ENCODE measurements around the gene SIRPB2. TPM values are rescaled to one million over a fixed set of nuclear protein-coding genes. Genes with fewer than 3 reads are reported as not detected.

SIRPB2 gene
- not detected for polyA plus RNA-seq (2013, experiment 1 of 2)
- polyA plus RNA-seq (2013, experiment 2 of 2) = not detected

- no peak within 1 kb of the TSS for H3K9ac ChIP-seq (ENCODE audit: low read depth, low read length, poor library complexity)
- H3K79me1 ChIP-seq (ENCODE audit: low read depth, low read length) = no peaks in the 10 kb centered on the region
- H3K36me3 ChIP-seq (replicated peaks in 1 of 2; ENCODE audit: control insufficient read depth in 2 of 2, insufficient read depth in 2 of 2, low read length in 2 of 2) = no peaks in the 10 kb centered on the region
- no peak within 1 kb of the TSS for H4K91ac ChIP-seq (ENCODE audit: low read depth, low read length, poor library complexity)
- WGBS, 2 donors (ENCODE audit: extremely low coverage in 2 of 2, insufficient read length in 2 of 2, insufficient replicate concordance in 1 of 2) = no CpG with 5 or more reads among the region's 11 CpGs
- no peak within 1 kb of the TSS for H3K27ac ChIP-seq (replicated peaks; ENCODE audit: low read length)
- peaks cover 0 to 2% of the 10 kb centered on the region in 2 donors for H3K9me3 ChIP-seq (replicated peaks in 1 of 2; ENCODE audit: control insufficient read depth in 2 of 2, insufficient read depth in 1 of 2, low read depth in 1 of 2, low read length in 2 of 2)
- DNase-seq (ENCODE audit: low spot score) = no peak
- no peak within 1 kb of the TSS for H3K4me2 ChIP-seq (ENCODE audit: insufficient read depth, low read length, poor library complexity, severe bottlenecking)
- no peak within 1 kb of the TSS for H2BK15ac ChIP-seq (ENCODE audit: low read length)
- H3K4me3 ChIP-seq (ENCODE audit: low read length in 2 of 2) = no peak within 1 kb of the TSS
- H3K23ac ChIP-seq (ENCODE audit: low read depth, low read length, poor library complexity) = no peak within 1 kb of the TSS
- peak within 1 kb of the TSS; percentile 22 for H3K18ac ChIP-seq (ENCODE audit: low read length)
- H4K8ac ChIP-seq (ENCODE audit: low read depth, low read length) = peak within 1 kb of the TSS; percentile 23
- H2BK5ac ChIP-seq (ENCODE audit: low read length) = no peak within 1 kb of the TSS
- no peak within 1 kb of the TSS for H2BK120ac ChIP-seq (ENCODE audit: low read depth, low read length)
- H3K14ac ChIP-seq (ENCODE audit: low read length) = no peak within 1 kb of the TSS
- no peak within 1 kb of the TSS for H2BK12ac ChIP-seq (ENCODE audit: low read length)
- H3K4ac ChIP-seq (ENCODE audit: low read length) = no peak within 1 kb of the TSS
- H2AFZ ChIP-seq (ENCODE audit: low read length) = no peak within 1 kb of the TSS
- peak within 1 kb of the TSS; percentile 70 for H2AK5ac ChIP-seq (ENCODE audit: low read depth, low read length)
- peaks cover 0 to 30% (median 0%) of the 10 kb centered on the region in 3 experiments for H3K27me3 ChIP-seq (ENCODE audit: control insufficient read depth in 3 of 3, insufficient read depth in 3 of 3, low read depth in 1 of 3, low read length in 3 of 3)
- H3K4me1 ChIP-seq (ENCODE audit: control insufficient read depth in 2 of 2, insufficient read depth in 1 of 2, low read depth in 1 of 2, low read length in 2 of 2) = no peaks in the 10 kb centered on the region
Measured at GRCh38 chr20:1491281-1491840, at the start of gene SIRPB2. Gene SIRPB2, minus strand, starts transcription at chr20:1491420. Its CDS starts 61 bp downstream, at chr20:1491359.

- DNase-seq (ENCODE audit: low spot score) = no peak
- no peak overlapping the region for H4K8ac ChIP-seq (ENCODE audit: low read depth, low read length)
- H2AFZ ChIP-seq (ENCODE audit: low read length) = no peak overlapping the region
- peaks cover 0 to 4% (median 0%) of the 10 kb centered on the region in 3 experiments for H3K27me3 ChIP-seq (ENCODE audit: control insufficient read depth in 3 of 3, insufficient read depth in 3 of 3, low read depth in 1 of 3, low read length in 3 of 3)
- H3K14ac ChIP-seq (ENCODE audit: low read length) = no peak overlapping the region
- H2BK12ac ChIP-seq (ENCODE audit: low read length) = no peak overlapping the region
- no peak overlapping the region for H2BK5ac ChIP-seq (ENCODE audit: low read length)
- H3K27ac ChIP-seq (replicated peaks; ENCODE audit: low read length) = no peak overlapping the region
- no peaks in the 10 kb centered on the region for H3K4me1 ChIP-seq (ENCODE audit: control insufficient read depth in 2 of 2, insufficient read depth in 1 of 2, low read depth in 1 of 2, low read length in 2 of 2)
- H2AK5ac ChIP-seq (ENCODE audit: low read depth, low read length) = no peak overlapping the region
- H3K4ac ChIP-seq (ENCODE audit: low read length) = no peak overlapping the region
- no peak overlapping the region for H3K4me2 ChIP-seq (ENCODE audit: insufficient read depth, low read length, poor library complexity, severe bottlenecking)
- no peak overlapping the region for H3K9ac ChIP-seq (ENCODE audit: low read depth, low read length, poor library complexity)
- H3K9me3 ChIP-seq (replicated peaks in 1 of 2; ENCODE audit: control insufficient read depth in 2 of 2, insufficient read depth in 1 of 2, low read depth in 1 of 2, low read length in 2 of 2) = no peaks in the 10 kb centered on the region
- H3K23ac ChIP-seq (ENCODE audit: low read depth, low read length, poor library complexity) = no peak overlapping the region
- no peak overlapping the region for H2BK15ac ChIP-seq (ENCODE audit: low read length)
- H3K36me3 ChIP-seq (replicated peaks in 1 of 2; ENCODE audit: control insufficient read depth in 2 of 2, insufficient read depth in 2 of 2, low read length in 2 of 2) = no peaks in the 10 kb centered on the region
- no CpG with 5 or more reads among the region's 1 CpG for WGBS, 2 donors (ENCODE audit: extremely low coverage in 2 of 2, insufficient read length in 2 of 2, insufficient replicate concordance in 1 of 2)
- H4K91ac ChIP-seq (ENCODE audit: low read depth, low read length, poor library complexity) = no peak overlapping the region
- no peak overlapping the region for H3K18ac ChIP-seq (ENCODE audit: low read length)
- no peaks in the 10 kb centered on the region for H3K79me1 ChIP-seq (ENCODE audit: low read depth, low read length)
- no peak overlapping the region for H3K4me3 ChIP-seq (ENCODE audit: low read length in 2 of 2)
- H2BK120ac ChIP-seq (ENCODE audit: low read depth, low read length) = no peak overlapping the region
Measured at GRCh38 chr20:1539816-1540419, 48.7 kb upstream of the SIRPB2 start.

DNA sequence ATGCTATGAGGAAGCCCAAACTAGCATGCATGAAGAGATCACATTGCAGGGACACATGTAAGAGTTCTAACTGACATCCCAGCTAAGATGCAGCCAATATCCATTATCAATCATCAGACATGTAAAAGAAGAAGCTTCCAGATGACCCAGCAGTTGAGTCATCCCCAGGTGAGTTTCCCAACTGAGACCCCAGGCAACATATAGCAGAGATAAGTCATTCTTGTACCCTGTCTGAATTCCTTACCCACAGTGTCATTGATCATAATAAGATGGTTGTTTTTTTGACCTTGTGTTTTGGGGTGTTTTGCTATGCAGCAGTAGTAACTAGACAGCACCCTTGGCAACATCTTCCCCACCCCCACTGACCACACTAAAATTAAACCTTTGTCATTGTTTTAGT, 47.4 kb upstream of the SIRPB2 start:
- Histone ChIP-seq H3K79me1 (ENCODE audit: low read depth, low read length) (no peaks in the 10 kb centered on the region), H4K8ac (ENCODE audit: low read depth, low read length) (no peak overlapping the region), H3K4me1 (ENCODE audit: control insufficient read depth in 2 of 2, insufficient read depth in 1 of 2, low read depth in 1 of 2, low read length in 2 of 2) (no peaks in the 10 kb centered on the region), H2BK12ac (ENCODE audit: low read length) (no peak overlapping the region), H3K36me3 (replicated peaks in 1 of 2; ENCODE audit: control insufficient read depth in 2 of 2, insufficient read depth in 2 of 2, low read length in 2 of 2) (no peaks in the 10 kb centered on the region), H3K4ac (ENCODE audit: low read length) (no peak overlapping the region), H3K9me3 (replicated peaks in 1 of 2; ENCODE audit: control insufficient read depth in 2 of 2, insufficient read depth in 1 of 2, low read depth in 1 of 2, low read length in 2 of 2) (no peaks in the 10 kb centered on the region), H3K9ac (ENCODE audit: low read depth, low read length, poor library complexity) (no peak overlapping the region), H3K27ac (replicated peaks; ENCODE audit: low read length) (no peak overlapping the region), H2AK5ac (ENCODE audit: low read depth, low read length) (no peak overlapping the region), H2BK15ac (ENCODE audit: low read length) (no peak overlapping the region), H2BK120ac (ENCODE audit: low read depth, low read length) (no peak overlapping the region), H3K18ac (ENCODE audit: low read length) (no peak overlapping the region), H3K14ac (ENCODE audit: low read length) (no peak overlapping the region), H4K91ac (ENCODE audit: low read depth, low read length, poor library complexity) (no peak overlapping the region), H2BK5ac (ENCODE audit: low read length) (no peak overlapping the region), H3K27me3 (ENCODE audit: control insufficient read depth in 3 of 3, insufficient read depth in 3 of 3, low read depth in 1 of 3, low read length in 3 of 3) (peaks cover 0 to 4% (median 0%) of the 10 kb centered on the region in 3 experiments), H2AFZ (ENCODE audit: low read length) (no peak overlapping the region), H3K4me2 (ENCODE audit: insufficient read depth, low read length, poor library complexity, severe bottlenecking) (no peak overlapping the region), H3K23ac (ENCODE audit: low read depth, low read length, poor library complexity) (no peak overlapping the region), H3K4me3 (ENCODE audit: low read length in 2 of 2) (no peak overlapping the region)
- DNase-seq (ENCODE audit: low spot score) = no peak

- peaks cover 0 to 7% (median 0%) of the 10 kb centered on the region in 3 experiments for H3K27me3 ChIP-seq (ENCODE audit: control insufficient read depth in 3 of 3, insufficient read depth in 3 of 3, low read depth in 1 of 3, low read length in 3 of 3)
- H3K9ac ChIP-seq (ENCODE audit: low read depth, low read length, poor library complexity) = no peak overlapping the region
- WGBS, 2 donors (ENCODE audit: extremely low coverage in 2 of 2, insufficient read length in 2 of 2, insufficient replicate concordance in 1 of 2) = no CpG with 5 or more reads among the region's 4 CpGs
- H3K14ac ChIP-seq (ENCODE audit: low read length) = no peak overlapping the region
- H3K4me2 ChIP-seq (ENCODE audit: insufficient read depth, low read length, poor library complexity, severe bottlenecking) = no peak overlapping the region
- no peak overlapping the region for H4K91ac ChIP-seq (ENCODE audit: low read depth, low read length, poor library complexity)
- H3K36me3 ChIP-seq (replicated peaks in 1 of 2; ENCODE audit: control insufficient read depth in 2 of 2, insufficient read depth in 2 of 2, low read length in 2 of 2) = no peaks in the 10 kb centered on the region
- H3K4me3 ChIP-seq (ENCODE audit: low read length in 2 of 2) = no peak overlapping the region
- H2AFZ ChIP-seq (ENCODE audit: low read length) = no peak overlapping the region
- no peak overlapping the region for H4K8ac ChIP-seq (ENCODE audit: low read depth, low read length)
- no peak for DNase-seq (ENCODE audit: low spot score)
- no peak overlapping the region for H2BK12ac ChIP-seq (ENCODE audit: low read length)
- no peak overlapping the region for H3K4ac ChIP-seq (ENCODE audit: low read length)
- no peak overlapping the region for H2AK5ac ChIP-seq (ENCODE audit: low read depth, low read length)
- H3K27ac ChIP-seq (replicated peaks; ENCODE audit: low read length) = no peak overlapping the region
- no peak overlapping the region for H2BK120ac ChIP-seq (ENCODE audit: low read depth, low read length)
- H3K18ac ChIP-seq (ENCODE audit: low read length) = no peak overlapping the region
- no peak overlapping the region for H2BK5ac ChIP-seq (ENCODE audit: low read length)
- H3K79me1 ChIP-seq (ENCODE audit: low read depth, low read length) = no peaks in the 10 kb centered on the region
- no peaks in the 10 kb centered on the region for H3K9me3 ChIP-seq (replicated peaks in 1 of 2; ENCODE audit: control insufficient read depth in 2 of 2, insufficient read depth in 1 of 2, low read depth in 1 of 2, low read length in 2 of 2)
- H2BK15ac ChIP-seq (ENCODE audit: low read length) = no peak overlapping the region
- no peaks in the 10 kb centered on the region for H3K4me1 ChIP-seq (ENCODE audit: control insufficient read depth in 2 of 2, insufficient read depth in 1 of 2, low read depth in 1 of 2, low read length in 2 of 2)
- no peak overlapping the region for H3K23ac ChIP-seq (ENCODE audit: low read depth, low read length, poor library complexity)
Measured at GRCh38 chr20:1537731-1538058, 46.5 kb upstream of the SIRPB2 start.
